HepG2 (cell line): ENCODE results near the gene FAM83G. TPM values are rescaled to one million over a fixed set of nuclear protein-coding genes. Genes with fewer than 3 reads are reported as not detected.

ENCODE experiments used
- AHR ChIP-seq: IDR thresholded peaks from 2 replicates; pipeline ENCODE4 v1.6.1; 2018; ENCODE audit warnings: missing genetic modification reagents, missing compliant biosample characterization
- ELF3 ChIP-seq: IDR thresholded peaks from 2 replicates; pipeline ENCODE4 v1.6.1; 2016; ENCODE audit warnings: missing genetic modification reagents, missing compliant biosample characterization
- FOXJ3 ChIP-seq: sonication (generic); formaldehyde crosslinking; IDR thresholded peaks from 2 replicates; pipeline ENCODE4 v1.4.0; 2020; ENCODE audit warnings: missing genetic modification reagents, mild to moderate bottlenecking, borderline replicate concordance
- FOXM1 ChIP-seq: sonication (generic); formaldehyde crosslinking; IDR thresholded peaks from 2 replicates; pipeline ENCODE4 v1.5.0; 2020; ENCODE audit warnings: missing genetic modification reagents
- HMG20A ChIP-seq: IDR thresholded peaks from 2 replicates; pipeline ENCODE4 v1.6.1; 2016; ENCODE audit warnings: borderline replicate concordance
- IRX3 ChIP-seq: sonication (generic); formaldehyde crosslinking; IDR thresholded peaks from 2 replicates; pipeline ENCODE4 v1.8.1; 2023; ENCODE audit warnings: mild to moderate bottlenecking, low read depth, missing genetic modification reagents, borderline replicate concordance
- MTA3 ChIP-seq: sonication (generic); formaldehyde crosslinking; IDR thresholded peaks from 2 replicates; pipeline ENCODE4 v1.4.0; 2020; ENCODE audit warnings: missing genetic modification reagents
- RARA ChIP-seq: IDR thresholded peaks from 2 replicates; pipeline ENCODE4 v1.6.1; 2016; ENCODE audit warnings: missing genetic modification reagents, missing compliant biosample characterization
- RXRB ChIP-seq: IDR thresholded peaks from 2 replicates; pipeline ENCODE4 v1.6.1; 2016; ENCODE audit warnings: borderline replicate concordance, missing genetic modification reagents, missing compliant biosample characterization
- SOX5 ChIP-seq: IDR thresholded peaks from 2 replicates; pipeline ENCODE4 v1.6.1; 2016; ENCODE audit warnings: borderline replicate concordance
- SOX6 ChIP-seq, 2 experiments: fragments of 450-650 bp in 1 of 2; sonication (generic) in 1 of 2; formaldehyde crosslinking in 1 of 2; IDR thresholded peaks; 2 replicates each; pipeline versions ENCODE4 v1.4.0 to v1.6.1; 2017 to 2020; ENCODE audit warnings: antibody characterized with exemption in 1 of 2, mild to moderate bottlenecking in 1 of 2, missing genetic modification reagents in 1 of 2
- STAG1 ChIP-seq: sonication (generic); formaldehyde crosslinking; IDR thresholded peaks from 2 replicates; pipeline ENCODE4 v1.4.0; 2020; ENCODE audit warnings: missing genetic modification reagents
- XBP1 ChIP-seq: sonication (generic); formaldehyde crosslinking; IDR thresholded peaks from 2 replicates; pipeline ENCODE4 v1.5.0; 2020; ENCODE audit warnings: missing genetic modification reagents
- ZEB1 ChIP-seq: IDR thresholded peaks from 2 replicates; pipeline ENCODE4 v1.6.1; 2012; ENCODE audit warnings: mild to moderate bottlenecking, low read depth, inconsistent platforms; ENCODE audit not compliant: insufficient replicate concordance
- ZNF251 ChIP-seq: sonication (generic); formaldehyde crosslinking; IDR thresholded peaks from 2 replicates; pipeline ENCODE4 v1.9.0; 2021; ENCODE audit warnings: mild to moderate bottlenecking, missing genetic modification reagents
- polyA plus RNA-seq, 8 experiments: library from polyadenylated mRNA; depleted of rRNA in 3 of 8; stranded (reverse) in 7 of 8; unstranded in 1 of 8; fragments of >200 nt; fragmentation: Illumina TruSeq in 4 of 8; extraction: Trizol in 4 of 8; gene quantifications; 2 replicates each; pipeline versions ENCODE4 v1.2.1 to v1.2.3, GENCODE V29; 2011 to 2016; ENCODE audit warnings: low read depth in 4 of 8, missing spikeins in 1 of 8, mixed read lengths in 1 of 8; ENCODE audit not compliant: insufficient read depth in 1 of 8
- total RNA-seq, 5 experiments: library from RNA; depleted of rRNA; stranded (reverse); fragments of >200 nt; fragmentation: Illumina TruSeq; extraction: Trizol; gene quantifications; 2 replicates each; pipeline ENCODE4 v1.2.3, GENCODE V29; 2016; ENCODE audit warnings: low read depth in 1 of 5
- TF ChIP-seq, protein P1 (sequence below): sonication (generic); formaldehyde crosslinking; IDR thresholded peaks from 2 replicates; pipeline ENCODE4 v1.4.0; 2020; ENCODE audit warnings: missing genetic modification reagents, borderline replicate concordance
- TF ChIP-seq, protein P2 (sequence below): sonication (generic); formaldehyde crosslinking; IDR thresholded peaks from 2 replicates; pipeline ENCODE4 v1.4.0; 2020; ENCODE audit warnings: mild to moderate bottlenecking, low read depth, missing genetic modification reagents
- TF ChIP-seq, protein P3 (sequence below): sonication (generic); formaldehyde crosslinking; IDR thresholded peaks from 2 replicates; pipeline ENCODE4 v1.9.0; 2021; ENCODE audit warnings: missing genetic modification reagents, borderline replicate concordance
- TF ChIP-seq, protein P4 (sequence below): sonication (generic); formaldehyde crosslinking; IDR thresholded peaks from 2 replicates; pipeline ENCODE4 v1.4.0; 2020; ENCODE audit warnings: missing genetic modification reagents

The FAM83G gene
- total and polyA plus RNA-seq, 2 of the 13 experiments (the other 11 are each of a cell fraction or from before 2014, with no cell fraction given): 13.7 to 18.6 TPM

DNA sequence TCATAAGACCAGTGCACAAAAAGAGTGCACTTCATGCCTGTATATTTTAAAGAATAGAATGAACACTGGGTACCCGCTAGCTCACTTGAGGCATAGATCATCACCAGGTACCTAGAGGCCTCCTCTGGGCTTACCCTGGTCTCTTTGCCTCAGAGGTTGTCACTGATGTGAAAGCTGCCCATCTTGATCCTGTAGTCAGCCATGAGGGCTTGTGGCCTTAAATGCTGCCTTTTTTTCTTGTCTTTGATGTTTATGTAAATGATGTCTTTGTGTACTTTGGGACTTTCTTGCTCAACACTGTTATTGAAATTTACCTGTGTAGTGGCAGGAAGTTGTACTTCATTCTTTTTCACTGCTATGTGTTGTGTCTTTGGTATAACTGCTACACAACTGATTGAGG lies 79.4 kb downstream of the FAM83G start (continued):
- TF ChIP-seq, protein P1, sequence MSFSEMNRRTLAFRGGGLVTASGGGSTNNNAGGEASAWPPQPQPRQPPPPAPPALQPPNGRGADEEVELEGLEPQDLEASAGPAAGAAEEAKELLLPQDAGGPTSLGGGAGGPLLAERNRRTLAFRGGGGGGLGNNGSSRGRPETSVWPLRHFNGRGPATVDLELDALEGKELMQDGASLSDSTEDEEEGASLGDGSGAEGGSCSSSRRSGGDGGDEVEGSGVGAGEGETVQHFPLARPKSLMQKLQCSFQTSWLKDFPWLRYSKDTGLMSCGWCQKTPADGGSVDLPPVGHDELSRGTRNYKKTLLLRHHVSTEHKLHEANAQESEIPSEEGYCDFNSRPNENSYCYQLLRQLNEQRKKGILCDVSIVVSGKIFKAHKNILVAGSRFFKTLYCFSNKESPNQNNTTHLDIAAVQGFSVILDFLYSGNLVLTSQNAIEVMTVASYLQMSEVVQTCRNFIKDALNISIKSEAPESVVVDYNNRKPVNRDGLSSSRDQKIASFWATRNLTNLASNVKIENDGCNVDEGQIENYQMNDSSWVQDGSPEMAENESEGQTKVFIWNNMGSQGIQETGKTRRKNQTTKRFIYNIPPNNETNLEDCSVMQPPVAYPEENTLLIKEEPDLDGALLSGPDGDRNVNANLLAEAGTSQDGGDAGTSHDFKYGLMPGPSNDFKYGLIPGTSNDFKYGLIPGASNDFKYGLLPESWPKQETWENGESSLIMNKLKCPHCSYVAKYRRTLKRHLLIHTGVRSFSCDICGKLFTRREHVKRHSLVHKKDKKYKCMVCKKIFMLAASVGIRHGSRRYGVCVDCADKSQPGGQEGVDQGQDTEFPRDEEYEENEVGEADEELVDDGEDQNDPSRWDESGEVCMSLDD (CRISPR knock-in tag): no peak
- TF ChIP-seq FOXM1 (CRISPR knock-in tag) (no peak), SOX6 (IDR thresholded peaks at IDR 0.05) (no peak), SOX6 (CRISPR knock-in tag; IDR thresholded peaks at IDR 0.05) (peak; percentile 79), FOXJ3 (CRISPR knock-in tag) (no peak), AHR (CRISPR knock-in tag) (no peak), XBP1 (no peak), SOX5 (CRISPR knock-in tag) (peak; percentile 90), ZNF251 (CRISPR knock-in tag) (no peak), MTA3 (CRISPR knock-in tag) (no peak), RXRB (CRISPR knock-in tag) (peak; percentile 87), RARA (CRISPR knock-in tag) (peak; percentile 70), STAG1 (no peak), IRX3 (no peak), HMG20A (CRISPR knock-in tag) (peak; percentile 74; the same call in 1 of the 2 replicates), ELF3 (peak; percentile 88), ZEB1 (peak; percentile 66)
- TF ChIP-seq, protein P2, sequence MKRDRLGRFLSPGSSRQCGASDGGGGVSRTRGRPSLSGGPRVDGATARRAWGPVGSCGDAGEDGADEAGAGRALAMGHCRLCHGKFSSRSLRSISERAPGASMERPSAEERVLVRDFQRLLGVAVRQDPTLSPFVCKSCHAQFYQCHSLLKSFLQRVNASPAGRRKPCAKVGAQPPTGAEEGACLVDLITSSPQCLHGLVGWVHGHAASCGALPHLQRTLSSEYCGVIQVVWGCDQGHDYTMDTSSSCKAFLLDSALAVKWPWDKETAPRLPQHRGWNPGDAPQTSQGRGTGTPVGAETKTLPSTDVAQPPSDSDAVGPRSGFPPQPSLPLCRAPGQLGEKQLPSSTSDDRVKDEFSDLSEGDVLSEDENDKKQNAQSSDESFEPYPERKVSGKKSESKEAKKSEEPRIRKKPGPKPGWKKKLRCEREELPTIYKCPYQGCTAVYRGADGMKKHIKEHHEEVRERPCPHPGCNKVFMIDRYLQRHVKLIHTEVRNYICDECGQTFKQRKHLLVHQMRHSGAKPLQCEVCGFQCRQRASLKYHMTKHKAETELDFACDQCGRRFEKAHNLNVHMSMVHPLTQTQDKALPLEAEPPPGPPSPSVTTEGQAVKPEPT (CRISPR knock-in tag): no peak
- TF ChIP-seq, protein P3, sequence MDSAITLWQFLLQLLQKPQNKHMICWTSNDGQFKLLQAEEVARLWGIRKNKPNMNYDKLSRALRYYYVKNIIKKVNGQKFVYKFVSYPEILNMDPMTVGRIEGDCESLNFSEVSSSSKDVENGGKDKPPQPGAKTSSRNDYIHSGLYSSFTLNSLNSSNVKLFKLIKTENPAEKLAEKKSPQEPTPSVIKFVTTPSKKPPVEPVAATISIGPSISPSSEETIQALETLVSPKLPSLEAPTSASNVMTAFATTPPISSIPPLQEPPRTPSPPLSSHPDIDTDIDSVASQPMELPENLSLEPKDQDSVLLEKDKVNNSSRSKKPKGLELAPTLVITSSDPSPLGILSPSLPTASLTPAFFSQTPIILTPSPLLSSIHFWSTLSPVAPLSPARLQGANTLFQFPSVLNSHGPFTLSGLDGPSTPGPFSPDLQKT (CRISPR knock-in tag): no peak
- TF ChIP-seq, protein P4, sequence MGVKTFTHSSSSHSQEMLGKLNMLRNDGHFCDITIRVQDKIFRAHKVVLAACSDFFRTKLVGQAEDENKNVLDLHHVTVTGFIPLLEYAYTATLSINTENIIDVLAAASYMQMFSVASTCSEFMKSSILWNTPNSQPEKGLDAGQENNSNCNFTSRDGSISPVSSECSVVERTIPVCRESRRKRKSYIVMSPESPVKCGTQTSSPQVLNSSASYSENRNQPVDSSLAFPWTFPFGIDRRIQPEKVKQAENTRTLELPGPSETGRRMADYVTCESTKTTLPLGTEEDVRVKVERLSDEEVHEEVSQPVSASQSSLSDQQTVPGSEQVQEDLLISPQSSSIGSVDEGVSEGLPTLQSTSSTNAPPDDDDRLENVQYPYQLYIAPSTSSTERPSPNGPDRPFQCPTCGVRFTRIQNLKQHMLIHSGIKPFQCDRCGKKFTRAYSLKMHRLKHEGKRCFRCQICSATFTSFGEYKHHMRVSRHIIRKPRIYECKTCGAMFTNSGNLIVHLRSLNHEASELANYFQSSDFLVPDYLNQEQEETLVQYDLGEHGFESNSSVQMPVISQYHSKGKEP: no peak
